HCT116 (cell line): ENCODE data around the gene TSPEAR.

Experiments used
- CTCF ChIP-seq, 3 experiments: fragments of 200-600 bp in 1 of 3; sonication (generic) in 1 of 3; IDR thresholded peaks in 2 of 3; conservative IDR thresholded peaks in 1 of 3; 2 replicates each; pipeline ENCODE4 v1.5.1; 2012 to 2017; ENCODE audit warnings: low read depth in 2 of 3, low read length in 2 of 3, antibody characterized with exemption in 1 of 3, borderline replicate concordance in 1 of 3, control low read depth in 1 of 3, mild to moderate bottlenecking in 1 of 3, mixed read lengths in 1 of 3, mixed run types in 1 of 3, moderate library complexity in 1 of 3; ENCODE audit not compliant: insufficient read depth in 1 of 3
- EGR1 ChIP-seq: IDR thresholded peaks from 2 replicates; pipeline ENCODE4 v1.6.1; 2012; ENCODE audit warnings: low read depth
- EZH2 ChIP-seq: fragments of 200-600 bp; sonication (generic); IDR thresholded peaks from 2 replicates; pipeline ENCODE4 v1.6.1; 2017; ENCODE audit warnings: antibody characterized with exemption, mixed run types
- JUND ChIP-seq: IDR thresholded peaks from 2 replicates; pipeline ENCODE4 v1.6.1; 2012
- MAX ChIP-seq: IDR thresholded peaks from 2 replicates; pipeline ENCODE4 v1.6.1; 2012
- POLR2A ChIP-seq: IDR thresholded peaks from 2 replicates; pipeline ENCODE4 v1.7.0; 2011; ENCODE audit warnings: borderline replicate concordance; ENCODE audit not compliant: insufficient read depth, insufficient read length; ENCODE audit errors: extremely low read depth
- RAD21 ChIP-seq: IDR thresholded peaks from 2 replicates; pipeline ENCODE4 v1.6.1; 2012; ENCODE audit warnings: low read depth, mild to moderate bottlenecking
- REST ChIP-seq: IDR thresholded peaks from 2 replicates; pipeline ENCODE4 v1.6.1; 2012; ENCODE audit warnings: low read depth
- SRF ChIP-seq: IDR thresholded peaks from 2 replicates; pipeline ENCODE4 v1.6.1; 2012; ENCODE audit warnings: low read depth
- TCF7L2 ChIP-seq: IDR thresholded peaks from 2 replicates; pipeline ENCODE4 v1.7.0; 2011; ENCODE audit warnings: borderline replicate concordance, inconsistent platforms; ENCODE audit not compliant: insufficient read depth, insufficient read length; ENCODE audit errors: extremely low read depth
- ZNF274 ChIP-seq: fragments of 200-500 bp; sonication (Bioruptor generic); IDR thresholded peaks from 2 replicates; pipeline ENCODE4 v1.6.1; 2014; ENCODE audit warnings: mild to moderate bottlenecking, low read depth, low read length, inconsistent platforms

GRCh38 chr21:44640761-44641160, 70.6 kb downstream of the TSPEAR start:
- TF ChIP-seq CTCF (IDR thresholded peaks at IDR 0.05 in 2 of 3, conservative IDR thresholded peaks at IDR 0.05 in 1 of 3; ENCODE audit: borderline replicate concordance in 1 of 3, insufficient read depth in 1 of 3, low read depth in 2 of 3, low read length in 2 of 3): no peak
- TF ChIP-seq EZH2: no peak
- no peak for TF ChIP-seq ZNF274
- no peak for TF ChIP-seq REST
- TF ChIP-seq EGR1: no peak
- no peak for TF ChIP-seq RAD21
- TF ChIP-seq POLR2A: no peak
- TF ChIP-seq MAX: no peak
- TF ChIP-seq TCF7L2: no peak
- no peak for TF ChIP-seq JUND
- TF ChIP-seq SRF: no peak
